Activated effector memory CD4-positive, alpha-beta T cell treated with Interleukin-2 at 50 U/mL for 16 hours (primary cell): Measurements from ENCODE around the gene CDCA7L.

Experiments used
- DNase-seq: peaks from one replicate; pipeline ENCODE4 v3.0.0-alpha.2; 2020

The CDCA7L gene

GRCh38 chr7:21945454-21946221 lies at the start of gene CDCA7L:
CDCA7L (minus strand) TSS chr7:21945899; CDS start chr7:21945804, 95 bp downstream.
- DNase-seq = no peak

DNA sequence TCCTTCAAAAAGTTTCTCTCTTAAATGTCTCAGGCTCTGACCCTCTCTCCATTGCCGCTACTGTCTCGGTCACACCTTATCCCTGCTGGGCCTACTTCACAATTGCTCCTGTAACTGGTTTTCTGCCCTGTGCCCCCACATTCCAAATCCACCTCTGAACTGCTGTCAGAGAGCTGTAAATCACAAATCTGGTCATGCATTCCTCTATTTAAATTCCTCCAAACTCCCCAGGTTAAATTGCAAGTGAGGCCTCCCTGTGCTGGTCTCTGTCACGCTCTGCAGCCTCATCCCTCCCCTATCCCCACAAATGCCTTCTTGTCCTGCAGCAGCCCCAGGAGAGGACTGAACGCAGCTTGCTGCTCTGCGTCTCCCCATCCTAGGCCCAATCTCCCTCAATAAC lies 40.4 kb upstream of the CDCA7L start:
- DNase-seq = no peak

DNA sequence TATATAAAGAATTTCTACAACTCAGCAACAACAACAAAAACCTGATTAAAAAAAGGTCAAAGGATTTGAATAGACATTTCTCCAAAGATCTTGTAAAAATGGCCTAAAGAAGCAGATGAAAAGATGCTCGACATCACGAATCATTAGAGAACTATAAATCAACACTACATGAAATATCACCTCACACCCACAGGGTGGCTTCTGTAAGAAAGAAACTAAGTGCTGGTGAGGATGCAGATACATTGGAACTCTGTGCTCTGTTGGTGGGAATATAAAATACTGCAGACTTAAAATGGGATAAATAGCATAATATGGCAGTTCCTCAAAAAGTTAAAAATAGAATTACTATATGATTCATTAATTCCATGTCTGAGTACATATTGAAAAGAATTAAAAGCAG lies 38.3 kb upstream of the CDCA7L start:
- DNase-seq = no peak

GRCh38 chr7:21983056-21983455 lies 37.4 kb upstream of the CDCA7L start:
- DNase-seq = no peak

- no peak for DNase-seq
Measured at GRCh38 chr7:21981524-21981923, 35.8 kb upstream of the CDCA7L start.

- DNase-seq = no peak
Measured at GRCh38 chr7:21980926-21981500, 35.3 kb upstream of the CDCA7L start.

DNA sequence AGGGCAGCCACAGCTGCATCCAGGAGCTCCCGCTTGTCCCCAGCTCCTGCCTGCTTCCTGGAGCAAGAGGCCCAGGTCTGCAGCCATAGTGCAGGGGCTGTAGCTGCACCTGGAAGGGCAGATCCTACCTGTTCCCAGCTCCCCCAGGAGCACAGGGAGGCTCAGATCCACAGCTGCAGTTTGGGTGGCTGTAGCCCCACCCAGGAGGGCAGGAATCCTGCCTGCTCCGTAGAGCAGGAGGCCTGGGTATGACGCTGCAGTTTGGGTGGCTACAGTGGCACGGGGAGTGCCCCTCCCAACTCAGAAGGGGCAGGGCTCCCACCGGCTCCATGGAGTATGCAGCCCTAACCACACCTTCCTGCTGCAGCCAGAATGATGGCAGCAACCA lies 26.7 kb upstream of the CDCA7L start:
- DNase-seq = no peak

DNA sequence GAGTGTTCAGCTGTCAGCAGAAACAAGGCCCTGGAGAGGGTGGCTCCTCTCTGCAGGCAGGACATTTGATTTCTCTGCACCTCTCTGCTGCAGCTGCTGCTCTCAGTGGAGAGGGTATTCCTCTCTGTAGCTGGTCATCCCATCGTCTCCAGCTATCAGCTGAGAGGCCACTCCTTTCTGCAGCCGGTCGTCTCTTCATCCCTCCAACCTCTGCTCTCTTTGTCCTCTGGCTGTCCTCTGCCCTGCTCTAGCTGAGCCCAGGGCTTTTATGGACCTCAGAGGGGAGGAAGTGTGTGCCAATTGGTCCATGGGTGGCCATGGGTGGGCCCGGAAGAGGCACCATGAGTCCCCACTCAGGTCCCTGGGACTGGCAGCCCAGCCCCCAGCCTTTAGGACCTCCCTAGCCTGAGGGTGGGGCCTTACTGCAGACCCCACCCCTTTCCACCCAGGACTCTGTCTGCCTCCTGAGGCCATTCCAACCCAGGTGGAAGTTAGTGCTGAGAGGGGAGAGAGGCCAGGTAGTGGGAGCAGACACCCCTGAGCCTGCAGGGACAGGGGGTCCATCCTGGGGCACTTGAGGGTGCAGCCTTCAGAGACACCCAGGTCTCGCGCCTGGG lies 26.2 kb upstream of the CDCA7L start:
- no peak for DNase-seq

- no peak for DNase-seq
Measured at GRCh38 chr7:21969822-21970221, 24.1 kb upstream of the CDCA7L start.

GRCh38 chr7:21967598-21968003 lies 21.9 kb upstream of the CDCA7L start:
- no peak for DNase-seq

GRCh38 chr7:21966271-21966670 lies 20.6 kb upstream of the CDCA7L start:
- DNase-seq = no peak

- no peak for DNase-seq
Measured at GRCh38 chr7:21965291-21965690, 19.6 kb upstream of the CDCA7L start.

DNA sequence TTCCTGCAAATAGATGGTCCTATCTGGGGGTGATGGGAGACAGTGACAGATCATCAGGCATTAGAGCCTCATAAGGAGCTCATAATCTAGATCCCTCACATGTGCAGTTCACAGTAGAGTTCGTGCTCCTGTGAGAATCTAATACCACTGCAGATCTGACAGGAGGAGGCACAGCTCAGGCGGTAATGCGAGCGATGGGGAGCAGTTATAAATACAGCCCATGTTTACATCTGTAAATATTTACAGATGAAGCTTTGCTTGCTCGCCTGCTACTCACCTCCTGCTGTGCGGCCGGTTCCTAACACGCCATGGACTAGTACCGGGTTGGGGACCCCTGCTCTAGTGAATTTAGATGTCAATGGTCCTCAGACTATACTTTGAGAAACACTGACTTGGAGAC lies 17.0 kb upstream of the CDCA7L start:
- DNase-seq = no peak

DNA sequence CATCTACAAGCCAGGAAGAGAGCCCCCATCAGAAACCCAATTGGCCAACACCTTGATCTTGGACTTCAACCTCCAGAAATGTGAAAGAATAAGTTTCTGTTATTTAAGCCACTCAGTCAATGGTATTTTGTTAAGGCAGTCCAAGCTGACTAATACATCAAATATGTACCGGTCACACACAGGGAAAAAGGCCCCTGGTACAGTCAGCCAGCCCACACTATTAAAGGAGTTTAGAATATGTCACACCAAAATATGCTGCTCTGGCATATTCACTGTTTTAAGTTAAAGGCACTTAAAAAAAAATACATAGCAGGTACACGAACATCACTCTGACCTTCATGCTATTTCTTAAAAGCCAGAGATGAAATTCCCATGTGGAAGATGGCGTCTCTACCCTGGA lies 15.2 kb upstream of the CDCA7L start:
- DNase-seq = no peak

DNA sequence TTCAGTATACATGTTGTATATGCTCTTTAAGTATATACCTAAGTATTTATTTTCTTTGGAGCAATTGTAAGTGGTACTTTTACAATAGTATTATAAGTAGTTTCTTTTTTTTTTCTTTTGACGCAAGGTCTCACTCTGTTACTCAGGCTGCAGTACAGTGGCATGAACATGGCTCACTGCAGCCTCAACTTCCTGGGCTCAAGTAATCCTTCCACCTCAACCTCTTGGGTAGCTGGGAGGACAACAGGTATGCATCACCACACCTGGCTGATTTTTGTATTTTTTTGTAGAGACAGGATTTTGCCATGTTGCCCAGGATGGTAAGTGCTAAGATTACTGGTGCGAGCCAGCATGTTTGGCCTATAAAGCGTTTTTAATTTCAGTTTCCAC lies 13.7 kb upstream of the CDCA7L start:
- no peak for DNase-seq

- no peak for DNase-seq
Measured at GRCh38 chr7:21953781-21954180, 8.1 kb upstream of the CDCA7L start.

- no peak for DNase-seq
Measured at GRCh38 chr7:21948887-21949540, 3.3 kb upstream of the CDCA7L start.

- DNase-seq = no peak
Measured at GRCh38 chr7:21948364-21948763, 2.7 kb upstream of the CDCA7L start.

DNA sequence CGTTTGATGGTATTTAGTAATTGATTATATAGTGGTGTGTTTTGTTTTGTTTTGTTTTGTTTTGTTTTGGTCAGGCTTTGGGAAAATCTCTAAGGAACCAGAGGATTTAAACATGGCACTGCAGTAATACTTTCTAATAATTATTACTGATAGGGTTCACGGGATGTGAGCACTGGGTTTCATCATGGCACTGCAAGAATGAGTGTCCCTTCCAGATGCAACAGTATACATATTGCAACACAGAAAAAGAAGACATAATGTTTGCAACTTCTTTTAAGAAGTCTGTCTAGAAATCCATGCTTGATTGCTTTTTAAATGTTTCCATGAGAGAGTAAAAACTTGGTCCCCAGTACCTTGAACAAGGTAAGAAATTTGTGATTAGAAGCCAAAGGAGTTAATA lies 2.2 kb upstream of the CDCA7L start:
- DNase-seq = no peak

GRCh38 chr7:21947056-21947455 lies 1.4 kb upstream of the CDCA7L start:
- DNase-seq = no peak

DNA sequence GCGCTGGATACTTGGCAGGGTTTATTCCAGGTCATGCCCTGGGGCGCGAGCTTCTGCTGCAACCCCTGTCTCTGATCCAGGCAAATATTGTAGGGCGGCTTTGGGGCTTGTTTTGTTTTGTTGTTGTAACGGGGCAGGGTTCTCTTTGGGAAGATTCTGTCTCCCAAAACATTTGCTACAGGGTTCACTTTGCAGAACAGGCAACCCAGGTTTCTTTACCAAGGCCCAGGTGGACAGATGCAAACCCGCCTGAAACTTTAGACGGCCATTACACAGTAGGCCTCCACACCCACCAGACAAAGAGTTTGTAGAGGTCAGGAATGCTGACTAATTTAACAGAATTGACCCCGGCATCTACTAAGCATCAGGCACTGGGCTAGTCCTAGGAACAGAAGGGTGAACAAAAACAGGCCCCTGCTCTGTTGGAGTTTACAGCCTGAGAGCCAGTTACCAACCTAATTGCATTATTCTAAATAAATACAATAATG lies 567 bp upstream of the CDCA7L start:
- no peak for DNase-seq

DNA sequence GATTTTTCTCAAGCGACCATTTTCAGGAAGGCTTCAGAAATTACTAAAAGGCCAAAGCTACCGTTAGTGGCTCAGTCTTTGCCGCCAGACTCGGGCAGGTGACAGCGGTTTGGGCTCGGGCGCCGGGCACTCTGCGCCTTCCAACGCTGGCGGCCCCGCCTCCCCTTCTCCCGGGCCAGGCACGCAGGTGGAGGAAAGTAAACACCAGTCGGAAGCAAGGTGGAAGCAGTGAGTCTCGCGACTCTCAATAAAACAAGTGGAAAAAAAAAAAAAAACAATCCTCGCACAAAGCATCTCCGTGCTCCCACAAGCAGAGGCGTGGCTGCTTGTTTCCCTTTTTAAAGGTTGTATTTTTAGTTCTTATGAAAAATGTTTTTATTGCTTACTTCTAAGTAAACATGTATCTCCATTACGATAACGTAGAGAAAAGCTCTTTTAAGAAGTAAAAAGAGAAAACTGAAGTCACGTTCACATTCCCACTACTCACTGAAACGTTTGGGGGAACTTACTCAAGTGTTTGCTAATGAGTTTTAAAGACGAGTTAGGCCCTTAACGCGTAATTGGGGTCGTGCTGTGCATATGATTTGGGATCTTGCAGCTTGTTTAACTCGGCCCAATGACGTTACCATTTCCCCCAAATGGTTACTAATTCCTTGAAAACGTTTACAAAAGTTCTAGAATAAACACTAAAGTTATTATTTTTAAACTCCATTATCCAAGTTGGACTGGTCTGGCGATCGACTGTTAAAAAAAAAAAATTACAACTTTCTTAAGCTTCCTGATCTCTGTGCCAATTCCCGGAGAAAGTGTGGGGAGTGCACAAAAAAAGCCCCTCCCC lies 864 bp downstream of the CDCA7L start:
- no peak for DNase-seq

GRCh38 chr7:21943436-21943835 lies 2.3 kb downstream of the CDCA7L start:
- no peak for DNase-seq
